Fibroblast of skin of right quadriceps (primary cell): ENCODE data around the gene IRF2.

Experiments
- DNase-seq: peaks from one replicate; pipeline ENCODE4 v3.0.0-alpha.2; 2013

The IRF2 gene

GRCh38 chr4:184428787-184429186, 45.6 kb downstream of the IRF2 start:
- DNase-seq, result no peak

DNA sequence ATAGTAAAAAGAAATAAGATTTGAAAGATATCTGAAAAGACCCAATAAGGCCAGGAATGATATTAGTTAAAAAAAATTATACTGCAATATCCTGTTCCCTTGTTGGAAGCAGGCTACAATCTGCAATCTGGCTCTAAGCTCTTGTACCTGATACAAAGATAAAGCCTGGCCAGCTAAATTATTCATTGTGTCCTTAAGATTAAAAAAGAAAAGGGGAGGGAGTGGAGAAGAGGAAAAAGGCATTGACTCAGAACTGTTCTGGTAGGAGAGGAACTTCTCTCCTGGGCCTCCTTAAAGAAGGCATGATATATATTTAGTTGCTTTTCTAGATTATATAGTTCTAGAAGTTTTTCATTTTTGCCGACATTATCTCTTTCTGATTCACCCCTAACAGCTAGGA, 46.7 kb downstream of the IRF2 start:
- DNase-seq, result no peak

DNA sequence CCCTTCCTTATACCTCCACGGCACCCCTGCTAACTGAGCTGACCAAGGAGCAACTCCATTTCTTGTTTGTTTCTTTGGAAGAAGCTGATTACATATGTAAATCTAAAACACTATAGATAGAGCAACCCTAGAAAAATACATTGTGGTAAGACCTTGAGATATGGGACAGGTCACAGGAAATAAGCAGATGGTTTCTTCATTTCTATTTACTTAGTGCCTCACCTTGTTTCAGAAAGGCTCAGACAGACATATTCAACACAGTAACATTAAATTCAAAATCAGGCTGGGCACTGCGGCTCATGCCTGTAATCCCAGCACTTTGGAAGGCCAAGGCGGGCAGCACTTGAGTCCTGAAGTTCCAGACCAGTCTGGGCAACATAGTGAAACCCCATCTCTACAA, 47.3 kb downstream of the IRF2 start:
- DNase-seq, result no peak

DNA sequence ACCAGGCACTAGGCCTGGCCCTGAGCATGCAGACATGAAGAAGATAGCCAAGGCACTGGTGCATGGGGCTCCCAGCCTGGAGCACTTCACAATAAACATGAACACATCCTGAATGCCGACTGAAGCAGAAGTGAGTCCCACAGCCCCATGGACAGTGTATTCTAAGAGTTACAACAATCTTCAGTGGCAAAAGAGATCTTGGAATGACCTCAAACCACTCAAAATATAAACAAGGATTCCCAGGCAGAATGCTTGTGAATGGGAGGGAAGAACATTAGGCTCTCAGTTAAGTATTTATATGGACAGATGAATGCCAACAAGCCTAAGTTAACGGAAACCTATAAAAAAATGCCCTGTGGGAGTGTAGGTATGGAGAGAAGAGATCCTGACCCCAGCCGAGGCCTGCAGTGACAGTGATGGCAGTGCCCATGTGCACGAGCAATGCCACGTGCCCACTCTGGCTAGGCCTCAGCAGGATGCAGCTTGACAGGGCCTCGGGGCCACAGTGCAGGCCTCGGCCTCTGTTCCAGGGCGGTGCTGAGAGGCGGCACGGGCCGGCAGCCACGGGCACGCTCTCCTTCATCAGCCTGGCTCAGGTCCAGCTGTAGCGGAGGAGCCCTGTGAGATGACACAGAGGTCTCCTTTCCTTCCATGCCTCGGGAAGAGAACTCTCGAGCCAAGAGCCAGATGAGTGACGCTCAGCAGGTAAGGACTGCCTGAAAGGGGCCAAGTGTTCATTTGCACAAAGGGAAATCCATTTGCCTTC, 49.2 kb downstream of the IRF2 start:
- DNase-seq, result no peak

- no peak for DNase-seq
Measured at GRCh38 chr4:184424279-184424678, 50.1 kb downstream of the IRF2 start.

DNA sequence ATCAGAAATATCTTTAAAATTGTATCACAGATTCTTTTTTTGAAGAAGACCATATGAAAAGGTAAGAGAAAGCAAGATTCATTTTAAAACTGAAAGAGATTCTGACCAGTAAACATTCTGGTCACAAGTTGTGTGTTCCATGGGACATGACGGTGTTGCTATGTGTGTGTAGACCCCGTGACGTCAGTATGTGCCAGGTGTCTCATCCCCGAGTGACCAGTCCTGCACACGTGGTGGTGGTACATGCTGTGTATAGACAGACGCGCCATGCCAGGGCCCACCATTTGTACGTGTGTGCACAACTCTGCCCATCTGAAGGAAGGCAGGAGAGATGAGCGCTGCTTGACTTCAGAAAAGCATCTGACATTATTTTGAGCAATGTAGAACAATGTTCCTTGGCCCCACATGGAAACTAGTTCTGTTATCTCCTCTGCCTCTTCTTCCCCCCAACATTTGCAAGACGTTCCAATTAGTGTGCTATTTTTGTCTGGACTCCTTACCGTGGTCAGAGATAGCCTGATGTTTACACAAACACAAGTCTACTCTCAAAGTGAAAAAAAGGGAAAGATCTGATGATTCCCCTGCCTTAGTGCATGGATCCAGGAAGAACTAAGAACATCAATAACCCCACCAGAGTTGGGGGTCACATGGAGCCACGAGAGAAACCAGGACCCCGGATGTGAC, 51.2 kb downstream of the IRF2 start:
- no peak for DNase-seq

GRCh38 chr4:184422378-184422777, 52.0 kb downstream of the IRF2 start:
- no peak for DNase-seq

DNA sequence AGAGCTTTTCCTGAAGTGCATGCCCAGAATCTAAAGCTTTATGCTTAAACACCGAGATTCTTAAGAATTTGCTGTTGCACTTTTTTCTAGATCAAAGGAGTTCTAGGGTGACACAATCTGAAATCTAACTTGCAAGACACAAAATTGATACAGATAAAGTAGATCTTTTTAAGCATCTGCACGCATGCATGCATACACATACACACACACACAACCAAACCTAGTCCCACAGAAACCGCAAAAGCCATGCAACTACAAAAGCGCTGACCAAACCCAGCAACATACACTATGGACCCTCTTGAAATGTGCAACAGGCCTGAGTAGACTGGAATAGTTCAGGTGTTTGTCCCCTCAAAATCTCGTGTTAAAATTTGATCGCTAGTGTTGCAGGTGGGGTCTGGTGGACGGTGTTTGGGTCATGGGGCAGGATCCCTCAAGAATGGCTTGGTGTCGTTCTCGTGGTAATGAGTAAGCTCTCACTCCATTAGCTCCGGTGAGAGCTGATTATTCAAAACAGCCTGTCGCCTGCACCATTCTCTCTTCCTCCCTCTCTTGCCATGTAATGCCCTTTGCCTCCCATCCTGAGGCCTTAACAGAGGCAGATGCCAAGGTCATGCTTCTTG, 52.7 kb downstream of the IRF2 start:
- no peak for DNase-seq

DNA sequence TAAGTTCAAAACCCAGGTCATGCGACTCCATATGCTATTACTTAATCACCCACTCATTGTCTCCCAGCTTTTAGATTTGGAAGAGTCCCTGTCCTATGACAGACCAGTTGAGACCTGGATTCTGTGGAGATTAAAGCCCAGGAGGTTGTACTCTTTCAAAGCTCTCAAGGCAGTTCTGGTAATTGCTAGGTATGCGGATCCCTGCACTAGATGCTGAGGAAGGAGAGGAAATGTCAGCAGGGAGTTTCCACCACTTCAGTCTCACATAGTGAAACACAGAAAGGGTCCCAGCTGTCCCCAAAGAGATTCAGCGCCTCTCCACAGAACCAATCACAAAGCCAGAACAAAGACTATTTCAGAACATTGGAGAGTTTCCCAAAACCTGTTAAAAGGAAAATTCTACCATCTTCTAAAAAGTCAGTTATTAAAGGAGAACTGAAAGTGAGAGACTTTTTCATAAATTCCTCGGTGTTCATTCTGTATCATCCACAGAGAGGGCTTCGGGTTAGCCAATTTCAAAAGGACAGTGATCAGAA, 53.4 kb downstream of the IRF2 start:
- no peak for DNase-seq

DNA sequence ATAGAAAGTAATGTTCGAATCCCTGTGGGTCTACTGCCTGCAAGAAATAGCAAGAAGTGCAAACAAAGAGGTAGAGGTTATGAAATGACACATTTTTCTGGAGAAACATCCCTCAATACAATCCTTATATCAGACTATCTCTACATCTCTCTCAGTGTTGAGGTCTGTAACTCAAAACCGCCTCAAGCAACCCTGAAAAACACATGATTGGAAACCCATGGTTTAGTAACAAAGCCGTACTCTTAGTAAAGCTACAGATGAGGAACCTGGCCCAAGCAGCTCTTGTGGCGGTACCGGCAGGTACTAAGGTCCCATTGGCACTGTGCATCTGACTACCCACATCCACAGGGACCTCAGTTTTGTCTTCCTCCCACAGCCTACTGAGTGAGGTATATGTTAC, 53.9 kb downstream of the IRF2 start:
- DNase-seq, result no peak

GRCh38 chr4:184419976-184420375, 54.4 kb downstream of the IRF2 start:
- no peak for DNase-seq

- DNase-seq, result peak; percentile 89
Measured at GRCh38 chr4:184417802-184418511, 56.4 kb downstream of the IRF2 start.

- DNase-seq, result no peak
Measured at GRCh38 chr4:184416913-184417734, 57.2 kb downstream of the IRF2 start.

DNA sequence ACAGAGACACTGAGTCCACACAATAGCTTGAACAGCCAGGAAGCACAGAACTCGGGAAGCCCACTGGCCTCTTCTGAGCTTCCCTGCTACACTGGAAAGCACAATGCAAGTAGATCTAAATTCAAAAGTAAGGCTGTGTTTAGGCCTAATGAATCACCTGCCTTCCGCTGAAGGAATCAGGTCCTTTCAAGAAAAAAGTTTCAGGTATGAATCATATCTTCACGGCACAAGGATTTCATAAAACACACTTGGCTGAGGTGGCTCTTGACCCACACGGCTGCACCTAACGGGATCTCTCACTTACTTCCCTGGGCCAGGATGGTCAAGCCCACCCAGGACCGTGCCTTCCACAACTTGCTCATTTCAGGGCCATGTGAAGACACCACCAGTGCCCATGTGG, 59.3 kb downstream of the IRF2 start:
- no peak for DNase-seq

GRCh38 chr4:184413261-184414046, 60.9 kb downstream of the IRF2 start:
- no peak for DNase-seq

DNA sequence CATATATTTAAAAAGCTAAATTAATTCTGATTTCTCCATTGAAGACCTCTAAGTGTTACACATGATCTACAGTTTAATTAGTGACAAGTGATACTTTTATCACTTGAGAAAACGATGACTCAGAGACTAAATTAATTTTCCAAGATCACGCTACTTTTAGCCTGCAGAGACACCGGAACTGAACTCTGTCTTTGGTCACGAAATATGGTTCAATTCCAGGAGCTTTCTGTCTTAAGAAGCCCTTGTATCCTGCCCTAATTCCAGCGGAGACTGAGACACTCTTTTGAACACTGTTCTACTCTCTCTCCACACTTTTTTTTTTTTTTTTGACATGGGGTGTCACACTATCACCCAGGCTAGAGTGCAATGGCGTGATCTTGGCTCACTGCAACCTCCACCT, 63.6 kb downstream of the IRF2 start:
- no peak for DNase-seq

GRCh38 chr4:184409911-184410692, 64.2 kb downstream of the IRF2 start:
- no peak for DNase-seq

DNA sequence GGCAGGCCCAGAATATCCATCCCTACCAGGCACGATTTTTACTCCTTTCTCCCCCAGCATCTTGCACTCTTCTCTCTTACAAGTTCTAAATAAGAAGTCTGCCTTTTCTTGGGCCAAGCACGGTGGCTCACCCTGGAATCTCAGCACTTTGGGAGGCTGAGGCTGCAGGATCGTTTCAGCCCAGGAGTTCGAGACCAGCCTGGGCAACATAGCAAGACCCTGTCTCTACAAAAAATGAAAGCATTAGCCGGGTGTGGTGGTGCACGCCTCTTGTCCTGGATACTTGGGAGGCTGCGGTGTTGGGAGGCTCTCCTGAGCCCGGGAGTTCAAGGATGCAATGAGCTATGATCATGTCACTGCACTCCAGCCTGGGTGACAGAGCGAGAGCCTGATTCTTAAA, 64.8 kb downstream of the IRF2 start:
- no peak for DNase-seq

- DNase-seq, result no peak
Measured at GRCh38 chr4:184408684-184409081, 65.7 kb downstream of the IRF2 start.

GRCh38 chr4:184408021-184408683, 66.2 kb downstream of the IRF2 start:
- DNase-seq, result peak; percentile 84
